Neural cell (in vitro differentiated cells): Measurements from ENCODE around the gene PRRX1. TPM values are rescaled to one million over a fixed set of nuclear protein-coding genes. Genes with fewer than 3 reads are reported as not detected.

ENCODE experiments used
- H2AFZ ChIP-seq: fragments of 200-600, 300-800 bp; sonication (generic), shearing (Covaris generic); 2 replicates; pipeline ENCODE4 v1.6.0; 2014; ENCODE audit warnings: low read depth, mild to moderate bottlenecking, antibody characterized with exemption, low read length, moderate library complexity
- H3F3A ChIP-seq: fragments of 200-600 bp; shearing (Covaris generic); 2 replicates; pipeline ENCODE4 v1.6.1; 2016; ENCODE audit warnings: mild to moderate bottlenecking, moderate library complexity, mixed read lengths, antibody characterized with exemption, low read length; ENCODE audit not compliant: insufficient read depth, poor library complexity, severe bottlenecking
- H3K27ac ChIP-seq: fragments of 200-600, 300-800 bp; sonication (generic), shearing (Covaris generic); 2 replicates; pipeline ENCODE4 v1.5.1; 2014; ENCODE audit warnings: mild to moderate bottlenecking, low read length, moderate library complexity
- H3K27me3 ChIP-seq: fragments of 300-800, 200-600 bp; sonication (generic), shearing (Covaris generic); 2 replicates; pipeline ENCODE4 v1.6.0; 2014; ENCODE audit warnings: mild to moderate bottlenecking, low read depth, low read length, moderate library complexity; ENCODE audit not compliant: insufficient read depth
- H3K36me3 ChIP-seq: fragments of 300-800, 200-600 bp; sonication (generic), shearing (Covaris generic); 2 replicates; pipeline ENCODE4 v1.5.1; 2014; ENCODE audit warnings: mild to moderate bottlenecking, antibody characterized with exemption, low read length, moderate library complexity; ENCODE audit not compliant: insufficient read depth
- H3K4me2 ChIP-seq: fragments of 300-800, 200-600 bp; sonication (generic), shearing (Covaris generic); 2 replicates; pipeline ENCODE4 v1.6.0; 2014; ENCODE audit warnings: mild to moderate bottlenecking, low read length
- H3K4me3 ChIP-seq: fragments of 300-800, 200-600 bp; sonication (generic), shearing (Covaris generic); 2 replicates; pipeline ENCODE4 v1.5.1; 2014; ENCODE audit warnings: mild to moderate bottlenecking, low read length, moderate library complexity
- H3K79me2 ChIP-seq: fragments of 200-600 bp; shearing (Covaris generic); replicated peaks from 2 replicates; pipeline ENCODE4 v1.6.0; 2014; ENCODE audit warnings: mild to moderate bottlenecking, low read length, moderate library complexity; ENCODE audit not compliant: insufficient read depth
- H3K9ac ChIP-seq: fragments of 300-800, 200-600 bp; sonication (generic), shearing (Covaris generic); 2 replicates; pipeline ENCODE4 v1.6.1; 2016; ENCODE audit warnings: mild to moderate bottlenecking, low read length, mixed read lengths
- H3K9me2 ChIP-seq: fragments of 200-600 bp; shearing (Covaris generic); 2 replicates; pipeline ENCODE4 v1.6.1; 2016; ENCODE audit warnings: mild to moderate bottlenecking, low read length, mixed read lengths; ENCODE audit not compliant: insufficient read depth
- H3K9me3 ChIP-seq: fragments of 200-600, 300-800 bp; sonication (generic), shearing (Covaris generic); 2 replicates; pipeline ENCODE4 v1.6.1; 2016; ENCODE audit warnings: mild to moderate bottlenecking, mixed run types, low read length, moderate library complexity, mixed read lengths
- H4K20me1 ChIP-seq: fragments of 200-600 bp; shearing (Covaris generic); 2 replicates; pipeline ENCODE4 v1.6.1; 2016; ENCODE audit warnings: mild to moderate bottlenecking, mixed run types; ENCODE audit not compliant: insufficient read depth
- CTCF ChIP-seq: fragments of 450-650 bp; IDR thresholded peaks from 2 replicates; pipeline ENCODE4 v1.5.1; 2014; ENCODE audit warnings: antibody characterized with exemption, mild to moderate bottlenecking, moderate library complexity; ENCODE audit not compliant: poor library complexity, severe bottlenecking
- EP300 ChIP-seq: fragments of 450-650 bp; conservative IDR thresholded peaks from 2 replicates; pipeline ENCODE4 v1.6.1; 2014; ENCODE audit warnings: antibody characterized with exemption, mild to moderate bottlenecking, moderate library complexity; ENCODE audit not compliant: poor library complexity, severe bottlenecking
- EZH2 ChIP-seq: fragments of 200-600, 300-800 bp; shearing (Covaris generic), sonication (generic); IDR thresholded peaks from 2 replicates; pipeline ENCODE4 v1.6.1; 2014; ENCODE audit warnings: antibody characterized with exemption, low read length, borderline replicate concordance, mild to moderate bottlenecking; ENCODE audit not compliant: insufficient read depth, poor library complexity, severe bottlenecking
- MXI1 ChIP-seq: fragments of 450-650 bp; conservative IDR thresholded peaks from 2 replicates; pipeline ENCODE4 v1.6.1; 2014; ENCODE audit warnings: antibody characterized with exemption, mild to moderate bottlenecking; ENCODE audit not compliant: poor library complexity, severe bottlenecking
- POLR2AphosphoS5 ChIP-seq: IDR thresholded peaks from 2 replicates; pipeline ENCODE4 v1.6.1; 2012
- RAD21 ChIP-seq: fragments of 450-650 bp; conservative IDR thresholded peaks from 2 replicates; pipeline ENCODE4 v1.6.1; 2014; ENCODE audit warnings: antibody characterized with exemption, mild to moderate bottlenecking, moderate library complexity
- SMC3 ChIP-seq: fragments of 450-650 bp; conservative IDR thresholded peaks from 2 replicates; pipeline ENCODE4 v1.6.1; 2014; ENCODE audit warnings: antibody characterized with exemption, mild to moderate bottlenecking, moderate library complexity; ENCODE audit not compliant: poor library complexity
- TAF1 ChIP-seq: IDR thresholded peaks from 2 replicates; pipeline ENCODE4 v1.6.1; 2012; ENCODE audit warnings: low read depth
- polyA plus RNA-seq: library from polyadenylated mRNA; depleted of rRNA; stranded (reverse); fragments of >200 nt; gene quantifications from 2 replicates; pipeline ENCODE4 v1.2.3, GENCODE V29; 2014
- TF ChIP-seq, protein P1 (sequence below): IDR thresholded peaks from 2 replicates; pipeline ENCODE4 v1.6.1; 2012; ENCODE audit warnings: borderline replicate concordance

PRRX1 gene
- polyA plus RNA-seq, 1 donor from 2014 or later = 0.10 TPM

- Histone ChIP-seq H3K9me3 (no peaks in the 10 kb centered on the region), H3K27ac (no peak overlapping the region), H3K79me2 (no peaks in the 10 kb centered on the region), H2AFZ (no peak overlapping the region), H3F3A (no peaks in the 10 kb centered on the region), H3K27me3 (no peaks in the 10 kb centered on the region), H3K36me3 (no peaks in the 10 kb centered on the region), H3K9ac (no peak overlapping the region), H3K9me2 (no peaks in the 10 kb centered on the region), H3K4me3 (no peak overlapping the region), H3K4me2 (no peak overlapping the region), H4K20me1 (no peaks in the 10 kb centered on the region)
- TF ChIP-seq RAD21 = no peak
- TF ChIP-seq TAF1 = no peak
- no peak for TF ChIP-seq EP300
- TF ChIP-seq SMC3 = no peak
- no peak for TF ChIP-seq CTCF
- TF ChIP-seq EZH2 = no peak
- no peak for TF ChIP-seq MXI1
- TF ChIP-seq, protein P1, sequence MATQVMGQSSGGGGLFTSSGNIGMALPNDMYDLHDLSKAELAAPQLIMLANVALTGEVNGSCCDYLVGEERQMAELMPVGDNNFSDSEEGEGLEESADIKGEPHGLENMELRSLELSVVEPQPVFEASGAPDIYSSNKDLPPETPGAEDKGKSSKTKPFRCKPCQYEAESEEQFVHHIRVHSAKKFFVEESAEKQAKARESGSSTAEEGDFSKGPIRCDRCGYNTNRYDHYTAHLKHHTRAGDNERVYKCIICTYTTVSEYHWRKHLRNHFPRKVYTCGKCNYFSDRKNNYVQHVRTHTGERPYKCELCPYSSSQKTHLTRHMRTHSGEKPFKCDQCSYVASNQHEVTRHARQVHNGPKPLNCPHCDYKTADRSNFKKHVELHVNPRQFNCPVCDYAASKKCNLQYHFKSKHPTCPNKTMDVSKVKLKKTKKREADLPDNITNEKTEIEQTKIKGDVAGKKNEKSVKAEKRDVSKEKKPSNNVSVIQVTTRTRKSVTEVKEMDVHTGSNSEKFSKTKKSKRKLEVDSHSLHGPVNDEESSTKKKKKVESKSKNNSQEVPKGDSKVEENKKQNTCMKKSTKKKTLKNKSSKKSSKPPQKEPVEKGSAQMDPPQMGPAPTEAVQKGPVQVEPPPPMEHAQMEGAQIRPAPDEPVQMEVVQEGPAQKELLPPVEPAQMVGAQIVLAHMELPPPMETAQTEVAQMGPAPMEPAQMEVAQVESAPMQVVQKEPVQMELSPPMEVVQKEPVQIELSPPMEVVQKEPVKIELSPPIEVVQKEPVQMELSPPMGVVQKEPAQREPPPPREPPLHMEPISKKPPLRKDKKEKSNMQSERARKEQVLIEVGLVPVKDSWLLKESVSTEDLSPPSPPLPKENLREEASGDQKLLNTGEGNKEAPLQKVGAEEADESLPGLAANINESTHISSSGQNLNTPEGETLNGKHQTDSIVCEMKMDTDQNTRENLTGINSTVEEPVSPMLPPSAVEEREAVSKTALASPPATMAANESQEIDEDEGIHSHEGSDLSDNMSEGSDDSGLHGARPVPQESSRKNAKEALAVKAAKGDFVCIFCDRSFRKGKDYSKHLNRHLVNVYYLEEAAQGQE = no peak
- TF ChIP-seq POLR2AphosphoS5 = no peak
Measured at GRCh38 chr1:170687621-170688020, 23.7 kb downstream of the PRRX1 start.

GRCh38 chr1:170691258-170691657 lies 27.3 kb downstream of the PRRX1 start:
- Histone ChIP-seq H3K9me3 (no peaks in the 10 kb centered on the region), H2AFZ (no peak overlapping the region), H3K79me2 (no peaks in the 10 kb centered on the region), H3K4me2 (no peak overlapping the region), H3K9ac (no peak overlapping the region), H3K27ac (no peak overlapping the region), H3K9me2 (no peaks in the 10 kb centered on the region), H3F3A (no peaks in the 10 kb centered on the region), H3K36me3 (no peaks in the 10 kb centered on the region), H3K4me3 (no peak overlapping the region), H4K20me1 (no peaks in the 10 kb centered on the region), H3K27me3 (no peaks in the 10 kb centered on the region)
- TF ChIP-seq MXI1 (no peak), EZH2 (no peak), SMC3 (no peak), CTCF (no peak), RAD21 (no peak), TAF1 (no peak), POLR2AphosphoS5 (no peak), EP300 (no peak)
- TF ChIP-seq, protein P1 = no peak
